Suprapubic skin (tissue), 4 donors: ENCODE results near the gene TMEM214. TPM values are rescaled to one million over a fixed set of nuclear protein-coding genes. Genes with fewer than 3 reads are reported as not detected.

ENCODE experiments used
- DNase-seq, 2 donors: peaks; one replicate each; pipeline ENCODE4 v3.0.0-alpha.2; 2019; ENCODE audit warnings: low spot score in 2 of 2
- H3K27ac ChIP-seq: fragments of 200-600 bp; sonication (generic); one replicate; pipeline ENCODE4 v1.5.1; 2019
- H3K27me3 ChIP-seq: fragments of 200-600 bp; sonication (generic); one replicate; pipeline ENCODE4 v1.5.1; 2019
- H3K36me3 ChIP-seq: fragments of 200-600 bp; sonication (generic); one replicate; pipeline ENCODE4 v1.5.1; 2019
- H3K4me1 ChIP-seq: fragments of 200-600 bp; sonication (generic); one replicate; pipeline ENCODE4 v1.5.1; 2019
- H3K4me3 ChIP-seq: fragments of 200-600 bp; sonication (generic); one replicate; pipeline ENCODE4 v1.5.1; 2019; ENCODE audit warnings: mild to moderate bottlenecking
- H3K9me3 ChIP-seq: fragments of 200-600 bp; sonication (generic); one replicate; pipeline ENCODE4 v1.5.1; 2019
- CTCF ChIP-seq, 2 donors: fragments of 200-600 bp in 1 of 2; fragments of 450-650 bp in 1 of 2; sonication (generic) in 1 of 2; IDR thresholded peaks; one replicate each; pipeline ENCODE4 v1.5.1; 2016 to 2019; ENCODE audit warnings: antibody characterized with exemption in 2 of 2, mild to moderate bottlenecking in 1 of 2, moderate library complexity in 1 of 2
- EP300 ChIP-seq: sonication (generic); formaldehyde crosslinking; IDR thresholded peaks from one replicate; pipeline ENCODE4 v1.6.1; 2017; ENCODE audit warnings: antibody characterized with exemption
- POLR2A ChIP-seq, 2 donors: fragments of 450-650 bp; IDR thresholded peaks; one replicate each; pipeline ENCODE4 v1.6.1; 2017; ENCODE audit warnings: antibody characterized with exemption in 2 of 2, mild to moderate bottlenecking in 2 of 2, moderate library complexity in 2 of 2
- POLR2AphosphoS5 ChIP-seq, 3 donors: sonication (generic); formaldehyde crosslinking; IDR thresholded peaks; one replicate each; pipeline ENCODE4 v1.6.1; 2017; ENCODE audit warnings: antibody characterized with exemption in 3 of 3
- WGBS: methylation state at CpG from one replicate; pipeline ENCODE4 v1.1.5; 2018; 5-methylcytosine and 5-hydroxymethylcytosine counted together
- total RNA-seq, 4 donors: library from RNA; depleted of rRNA; stranded (reverse); fragments of >200 nt; gene quantifications; one replicate each; pipeline ENCODE4 v1.1.0, GENCODE V29; 2016

TMEM214 gene
- total RNA-seq, 4 donors from 2014 or later, result 39.2 to 56.3 (median 44.7) TPM

- no peak for TF ChIP-seq CTCF (IDR thresholded peaks at IDR 0.05)
- TF ChIP-seq POLR2AphosphoS5 (IDR thresholded peaks at IDR 0.05), result no peak
- no peak for TF ChIP-seq POLR2A (IDR thresholded peaks at IDR 0.05)
- TF ChIP-seq EP300, result no peak
- no peak overlapping the region for H3K27ac ChIP-seq
- H3K36me3 ChIP-seq, result peaks cover 50% of the 10 kb centered on the region
- no peaks in the 10 kb centered on the region for H3K9me3 ChIP-seq
- peaks cover 19% of the 10 kb centered on the region for H3K4me1 ChIP-seq
- H3K4me3 ChIP-seq, result no peak overlapping the region
- no peaks in the 10 kb centered on the region for H3K27me3 ChIP-seq
- 80% methylated on average over 8 of the region's 8 CpGs for WGBS
- DNase-seq, result no peak
These were observed 21.0 kb downstream of the TMEM214 start for GRCh38 chr2:27053776-27054175.

DNA sequence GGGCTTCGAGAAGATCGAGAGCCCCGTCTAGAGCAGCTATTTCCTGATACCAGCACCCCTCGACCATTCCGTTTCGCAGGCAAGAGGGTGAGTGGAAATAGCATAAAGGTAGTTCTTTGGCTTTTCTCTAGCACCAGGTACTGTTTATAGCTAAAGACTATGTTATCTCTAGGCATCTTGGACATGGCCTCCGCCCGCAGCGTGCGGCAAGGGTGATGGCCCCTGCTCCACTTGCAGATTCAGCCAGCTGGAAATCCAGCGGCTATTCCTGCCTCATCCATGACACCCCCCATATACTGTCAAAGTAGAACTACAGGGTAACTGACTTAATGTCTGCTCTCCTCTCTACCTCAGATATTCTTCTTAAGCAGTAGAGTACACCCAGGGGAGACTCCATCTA is 22.0 kb downstream of the TMEM214 start:
- H3K4me1 ChIP-seq, result peaks cover 14% of the 10 kb centered on the region
- no peak for DNase-seq
- H3K9me3 ChIP-seq, result no peaks in the 10 kb centered on the region
- H3K36me3 ChIP-seq, result peaks cover 56% of the 10 kb centered on the region
- WGBS, result 95% methylated on average over 11 of the region's 11 CpGs
- no peak overlapping the region for H3K27ac ChIP-seq
- H3K27me3 ChIP-seq, result no peaks in the 10 kb centered on the region
- H3K4me3 ChIP-seq, result no peak overlapping the region
- TF ChIP-seq EP300 (no peak), POLR2AphosphoS5 (IDR thresholded peaks at IDR 0.05) (no peak), CTCF (IDR thresholded peaks at IDR 0.05) (no peak), POLR2A (IDR thresholded peaks at IDR 0.05) (no peak)

GRCh38 chr2:27057184-27057583 is 24.4 kb downstream of the TMEM214 start:
- peaks cover 56% of the 10 kb centered on the region for H3K36me3 ChIP-seq
- DNase-seq, result no peak
- H3K9me3 ChIP-seq, result no peaks in the 10 kb centered on the region
- H3K4me3 ChIP-seq, result no peak overlapping the region
- 89% methylated on average over 6 of the region's 6 CpGs for WGBS
- peaks cover 4% of the 10 kb centered on the region for H3K4me1 ChIP-seq
- H3K27ac ChIP-seq, result no peak overlapping the region
- no peaks in the 10 kb centered on the region for H3K27me3 ChIP-seq
- no peak for TF ChIP-seq POLR2AphosphoS5 (IDR thresholded peaks at IDR 0.05)
- TF ChIP-seq CTCF (IDR thresholded peaks at IDR 0.05), result no peak
- TF ChIP-seq POLR2A (IDR thresholded peaks at IDR 0.05), result no peak
- TF ChIP-seq EP300, result no peak

DNA sequence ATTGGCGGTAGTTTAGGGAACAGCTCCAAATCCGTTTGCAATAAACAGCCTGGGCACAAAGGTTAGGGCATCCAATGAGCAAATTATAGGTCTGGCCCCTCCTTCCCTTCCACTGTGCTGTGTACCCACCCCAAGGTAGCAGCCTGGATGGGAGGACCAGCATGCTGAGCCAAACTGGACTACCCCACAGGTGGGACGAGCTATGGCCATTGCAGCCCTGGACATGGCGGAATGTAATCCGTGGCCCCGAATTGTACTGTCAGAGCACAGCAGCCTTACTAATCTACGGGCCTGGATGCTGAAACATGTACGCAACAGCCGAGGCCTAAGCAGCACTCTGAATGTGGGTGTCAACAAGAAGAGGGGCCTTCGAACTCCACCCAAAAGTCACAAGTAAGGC is 25.4 kb downstream of the TMEM214 start:
- TF ChIP-seq EP300 (no peak), POLR2A (IDR thresholded peaks at IDR 0.05) (no peak)
- H3K4me1 ChIP-seq, result no peaks in the 10 kb centered on the region
- no peaks in the 10 kb centered on the region for H3K27me3 ChIP-seq
- WGBS, result 89% methylated on average over 10 of the region's 10 CpGs
- no peak overlapping the region for H3K27ac ChIP-seq
- H3K36me3 ChIP-seq, result peaks cover 59% of the 10 kb centered on the region
- no peak for DNase-seq
- H3K4me3 ChIP-seq, result no peak overlapping the region
- no peaks in the 10 kb centered on the region for H3K9me3 ChIP-seq

DNA sequence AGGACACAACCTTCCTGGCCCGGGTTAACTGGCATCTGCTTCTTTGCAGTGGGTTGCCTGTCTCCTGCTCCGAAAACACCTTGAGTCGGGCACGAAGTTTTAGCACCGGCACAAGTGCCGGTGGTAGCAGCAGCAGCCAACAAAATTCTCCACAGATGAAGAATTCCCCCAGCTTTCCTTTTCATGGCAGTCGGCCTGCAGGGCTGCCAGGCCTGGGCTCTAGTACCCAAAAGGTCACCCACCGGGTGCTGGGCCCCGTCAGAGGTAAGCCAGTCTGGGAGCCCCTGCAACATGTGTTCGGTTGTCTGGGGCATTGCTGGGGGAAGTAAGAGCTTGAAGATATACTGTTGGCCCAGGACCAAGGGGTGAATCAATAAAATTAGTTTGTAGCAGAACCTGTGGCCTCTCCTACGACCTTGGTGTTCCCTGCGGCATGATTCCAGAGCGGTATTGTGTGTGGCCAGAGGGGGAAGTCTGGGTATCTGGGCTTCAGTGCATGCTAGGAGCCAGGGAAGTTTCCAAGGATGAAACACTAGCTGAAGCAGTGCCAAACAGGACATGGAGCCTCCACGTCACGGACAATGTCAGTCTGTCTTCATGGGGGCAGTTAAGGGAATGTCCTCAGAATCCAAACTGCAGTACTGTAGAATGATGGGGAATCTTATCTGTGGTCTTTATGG is 26.5 kb downstream of the TMEM214 start:
- no peaks in the 10 kb centered on the region for H3K9me3 ChIP-seq
- H3K4me3 ChIP-seq, result no peak overlapping the region
- H3K27ac ChIP-seq, result no peak overlapping the region
- peaks cover 51% of the 10 kb centered on the region for H3K36me3 ChIP-seq
- WGBS, result 79% methylated on average over 10 of the region's 15 CpGs
- no peaks in the 10 kb centered on the region for H3K4me1 ChIP-seq
- DNase-seq, result no peak
- TF ChIP-seq CTCF (IDR thresholded peaks at IDR 0.05) (no peak), EP300 (no peak), POLR2AphosphoS5 (IDR thresholded peaks at IDR 0.05) (no peak), POLR2A (IDR thresholded peaks at IDR 0.05) (no peak)
- H3K27me3 ChIP-seq, result no peaks in the 10 kb centered on the region

DNA sequence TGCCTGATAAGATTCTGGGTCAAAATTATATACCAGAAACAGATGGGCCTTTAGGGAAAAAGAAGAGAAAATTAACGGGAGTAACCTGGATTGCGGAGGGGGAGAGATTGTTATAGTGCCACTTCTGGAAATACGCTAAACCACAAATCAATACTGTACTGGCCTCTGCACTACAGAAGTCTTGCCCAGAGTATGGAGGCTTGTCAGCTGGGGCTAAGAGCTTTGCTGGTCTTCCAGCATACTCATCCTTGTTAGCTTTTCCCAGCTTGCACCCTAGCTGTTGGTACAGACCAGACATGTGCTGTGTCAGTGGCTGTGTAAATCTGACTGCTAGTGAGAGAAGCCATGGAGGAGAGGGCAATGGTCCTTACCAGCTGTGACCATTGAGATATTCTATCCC is 27.6 kb downstream of the TMEM214 start:
- no peaks in the 10 kb centered on the region for H3K9me3 ChIP-seq
- no peak overlapping the region for H3K4me3 ChIP-seq
- DNase-seq, result no peak
- WGBS, result 85% methylated on average over 3 of the region's 3 CpGs
- H3K27ac ChIP-seq, result no peak overlapping the region
- H3K36me3 ChIP-seq, result peaks cover 41% of the 10 kb centered on the region
- no peaks in the 10 kb centered on the region for H3K4me1 ChIP-seq
- TF ChIP-seq CTCF (IDR thresholded peaks at IDR 0.05), result no peak
- no peaks in the 10 kb centered on the region for H3K27me3 ChIP-seq
